ENCODE data around the gene PLXNC1. TPM values are rescaled to one million over a fixed set of nuclear protein-coding genes. Genes with fewer than 3 reads are reported as not detected.

PLXNC1 gene
- polyA plus RNA-seq, 1 of the 3 experiments (the other 2 are of a cell fraction), result 0.23 TPM

DNA sequence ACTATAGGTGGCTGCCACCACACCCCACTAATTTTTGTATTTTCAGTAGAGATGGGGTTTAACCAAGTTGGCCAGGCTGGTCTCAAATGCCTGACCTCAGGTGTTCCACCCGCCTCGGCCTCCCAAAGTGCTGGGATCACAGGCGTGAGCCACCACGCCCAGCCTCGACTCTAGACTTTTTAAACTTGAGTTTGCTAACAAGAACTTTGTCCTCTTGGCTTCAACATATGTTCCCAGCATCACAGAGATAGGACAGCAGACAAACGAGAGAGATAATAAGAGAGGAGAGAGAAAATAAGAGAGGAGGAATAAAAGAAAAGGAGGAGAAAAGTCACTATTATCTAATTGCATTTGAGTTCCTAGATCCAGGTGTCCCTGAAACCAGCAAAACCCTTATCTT, 192.2 kb downstream of the PLXNC1 start:
- no peaks in the 10 kb centered on the region for H3K27me3 ChIP-seq (ENCODE audit: insufficient read depth)
- ChIA-PET CTCF (no interaction called here), POLR2A (no interaction called here)
- H3K4me3 ChIP-seq (ENCODE audit: low read depth in 2 of 2, low read length in 1 of 2), result no peak overlapping the region
- H4K20me1 ChIP-seq (ENCODE audit: insufficient read depth), result no peaks in the 10 kb centered on the region
- peaks cover 0 to 3% of the 10 kb centered on the region in 2 experiments for H3K36me3 ChIP-seq (replicated peaks in 1 of 2; ENCODE audit: control insufficient read depth in 1 of 2, insufficient read depth in 2 of 2, low read length in 1 of 2)
- 98% methylated on average over 6 of the region's 6 CpGs for WGBS (ENCODE audit: low lambda C conversion rate)
- TF ChIP-seq TAF1 (IDR thresholded peaks at IDR 0.05; ENCODE audit: borderline replicate concordance, low read depth, low read length), result no peak
- TF ChIP-seq POLR2AphosphoS5 (IDR thresholded peaks at IDR 0.05; ENCODE audit: low read depth, low read length), result no peak
- TF ChIP-seq FOXM1 (IDR thresholded peaks at IDR 0.05; ENCODE audit: low read depth), result no peak
- TF ChIP-seq, protein P1, sequence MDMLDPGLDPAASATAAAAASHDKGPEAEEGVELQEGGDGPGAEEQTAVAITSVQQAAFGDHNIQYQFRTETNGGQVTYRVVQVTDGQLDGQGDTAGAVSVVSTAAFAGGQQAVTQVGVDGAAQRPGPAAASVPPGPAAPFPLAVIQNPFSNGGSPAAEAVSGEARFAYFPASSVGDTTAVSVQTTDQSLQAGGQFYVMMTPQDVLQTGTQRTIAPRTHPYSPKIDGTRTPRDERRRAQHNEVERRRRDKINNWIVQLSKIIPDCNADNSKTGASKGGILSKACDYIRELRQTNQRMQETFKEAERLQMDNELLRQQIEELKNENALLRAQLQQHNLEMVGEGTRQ (IDR thresholded peaks at IDR 0.05; ENCODE audit: borderline replicate concordance, low read depth, low read length), result no peak
- no peak for TF ChIP-seq FOSL2 (IDR thresholded peaks at IDR 0.05; ENCODE audit: borderline replicate concordance, low read depth)
- no peak for TF ChIP-seq MXI1 (IDR thresholded peaks at IDR 0.05; ENCODE audit: low read depth, low read length)
- TF ChIP-seq, protein P2, sequence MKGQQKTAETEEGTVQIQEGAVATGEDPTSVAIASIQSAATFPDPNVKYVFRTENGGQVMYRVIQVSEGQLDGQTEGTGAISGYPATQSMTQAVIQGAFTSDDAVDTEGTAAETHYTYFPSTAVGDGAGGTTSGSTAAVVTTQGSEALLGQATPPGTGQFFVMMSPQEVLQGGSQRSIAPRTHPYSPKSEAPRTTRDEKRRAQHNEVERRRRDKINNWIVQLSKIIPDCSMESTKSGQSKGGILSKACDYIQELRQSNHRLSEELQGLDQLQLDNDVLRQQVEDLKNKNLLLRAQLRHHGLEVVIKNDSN (IDR thresholded peaks at IDR 0.05; ENCODE audit: borderline replicate concordance, low read depth), result no peak
- TF ChIP-seq MEF2A (IDR thresholded peaks at IDR 0.05; ENCODE audit: borderline replicate concordance, low read depth), result no peak
- TF ChIP-seq EZH2phosphoT487 (IDR thresholded peaks at IDR 0.05; ENCODE audit: borderline replicate concordance, low read depth), result no peak
- H3K79me2 ChIP-seq (ENCODE audit: insufficient read depth), result no peaks in the 10 kb centered on the region
- no peaks in the 10 kb centered on the region for H3K9me3 ChIP-seq
- H3K27ac ChIP-seq (ENCODE audit: low read depth in 2 of 2, low read length in 1 of 2), result no peak overlapping the region
- no peaks in the 10 kb centered on the region for H3F3A ChIP-seq (replicated peaks; ENCODE audit: insufficient read depth)
- H3K4me1 ChIP-seq (ENCODE audit: control insufficient read depth in 1 of 2, insufficient read depth in 2 of 2, low read depth in 1 of 2, low read length in 1 of 2), result no peaks in the 10 kb centered on the region
- no peak overlapping the region for H2AFZ ChIP-seq (ENCODE audit: low read depth)
- no peak overlapping the region for H3K9ac ChIP-seq
- H3K4me2 ChIP-seq, result no peak overlapping the region
- no peak for DNase-seq
- H3K9me2 ChIP-seq, result no peaks in the 10 kb centered on the region

DNA sequence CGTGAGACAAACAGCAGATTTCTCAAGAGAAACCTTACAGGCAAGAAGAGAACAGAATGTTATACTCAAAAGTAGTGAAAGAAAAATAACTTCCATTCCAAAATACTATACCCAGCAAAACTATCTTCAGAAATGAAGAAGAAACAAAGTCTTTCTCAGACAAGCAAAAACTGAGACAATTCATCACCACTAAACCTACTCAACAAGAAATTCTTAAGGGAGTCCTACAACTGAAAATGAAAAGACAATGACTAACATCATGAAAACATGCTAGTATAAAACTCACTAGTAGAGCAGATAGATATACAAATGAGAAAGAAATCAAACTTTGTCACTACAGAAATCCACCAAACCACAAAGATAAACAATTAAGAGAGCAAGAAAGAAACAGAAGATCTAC, 204.8 kb downstream of the PLXNC1 start:
- Histone ChIP-seq H4K20me1 (ENCODE audit: insufficient read depth) (no peaks in the 10 kb centered on the region), H3K36me3 (replicated peaks in 1 of 2; ENCODE audit: control insufficient read depth in 1 of 2, insufficient read depth in 2 of 2, low read length in 1 of 2) (peaks cover 0 to 13% of the 10 kb centered on the region in 2 experiments), H3K27ac (ENCODE audit: low read depth in 2 of 2, low read length in 1 of 2) (no peak overlapping the region), H2AFZ (ENCODE audit: low read depth) (no peak overlapping the region), H3K4me3 (ENCODE audit: low read depth in 2 of 2, low read length in 1 of 2) (no peak overlapping the region), H3K79me2 (ENCODE audit: insufficient read depth) (no peaks in the 10 kb centered on the region), H3F3A (replicated peaks; ENCODE audit: insufficient read depth) (no peaks in the 10 kb centered on the region), H3K27me3 (ENCODE audit: insufficient read depth) (no peaks in the 10 kb centered on the region), H3K9me2 (no peaks in the 10 kb centered on the region), H3K9ac (no peak overlapping the region), H3K9me3 (peaks cover 9% of the 10 kb centered on the region; the same call in 1 of the 2 replicates), H3K4me1 (ENCODE audit: control insufficient read depth in 1 of 2, insufficient read depth in 2 of 2, low read depth in 1 of 2, low read length in 1 of 2) (peaks cover 0 to 3% of the 10 kb centered on the region in 2 experiments; a peak in 1 of 4 replicates), H3K4me2 (no peak overlapping the region)
- 55% methylated on average over 1 of the region's 1 CpG for WGBS (ENCODE audit: low lambda C conversion rate)
- ChIA-PET POLR2A (no interaction called here), CTCF (no interaction called here)
- TF ChIP-seq RFX5 (IDR thresholded peaks at IDR 0.05; ENCODE audit: low read length) (no peak), POLR2AphosphoS5 (IDR thresholded peaks at IDR 0.05; ENCODE audit: low read depth, low read length) (no peak), YY1 (IDR thresholded peaks at IDR 0.05; ENCODE audit: low read depth) (no peak), MXI1 (IDR thresholded peaks at IDR 0.05; ENCODE audit: low read depth, low read length) (no peak), FOXJ3 (CRISPR knock-in tag; IDR thresholded peaks at IDR 0.05) (no peak), RCOR1 (IDR thresholded peaks at IDR 0.05; ENCODE audit: low read length) (no peak)
- TF ChIP-seq, protein P3, sequence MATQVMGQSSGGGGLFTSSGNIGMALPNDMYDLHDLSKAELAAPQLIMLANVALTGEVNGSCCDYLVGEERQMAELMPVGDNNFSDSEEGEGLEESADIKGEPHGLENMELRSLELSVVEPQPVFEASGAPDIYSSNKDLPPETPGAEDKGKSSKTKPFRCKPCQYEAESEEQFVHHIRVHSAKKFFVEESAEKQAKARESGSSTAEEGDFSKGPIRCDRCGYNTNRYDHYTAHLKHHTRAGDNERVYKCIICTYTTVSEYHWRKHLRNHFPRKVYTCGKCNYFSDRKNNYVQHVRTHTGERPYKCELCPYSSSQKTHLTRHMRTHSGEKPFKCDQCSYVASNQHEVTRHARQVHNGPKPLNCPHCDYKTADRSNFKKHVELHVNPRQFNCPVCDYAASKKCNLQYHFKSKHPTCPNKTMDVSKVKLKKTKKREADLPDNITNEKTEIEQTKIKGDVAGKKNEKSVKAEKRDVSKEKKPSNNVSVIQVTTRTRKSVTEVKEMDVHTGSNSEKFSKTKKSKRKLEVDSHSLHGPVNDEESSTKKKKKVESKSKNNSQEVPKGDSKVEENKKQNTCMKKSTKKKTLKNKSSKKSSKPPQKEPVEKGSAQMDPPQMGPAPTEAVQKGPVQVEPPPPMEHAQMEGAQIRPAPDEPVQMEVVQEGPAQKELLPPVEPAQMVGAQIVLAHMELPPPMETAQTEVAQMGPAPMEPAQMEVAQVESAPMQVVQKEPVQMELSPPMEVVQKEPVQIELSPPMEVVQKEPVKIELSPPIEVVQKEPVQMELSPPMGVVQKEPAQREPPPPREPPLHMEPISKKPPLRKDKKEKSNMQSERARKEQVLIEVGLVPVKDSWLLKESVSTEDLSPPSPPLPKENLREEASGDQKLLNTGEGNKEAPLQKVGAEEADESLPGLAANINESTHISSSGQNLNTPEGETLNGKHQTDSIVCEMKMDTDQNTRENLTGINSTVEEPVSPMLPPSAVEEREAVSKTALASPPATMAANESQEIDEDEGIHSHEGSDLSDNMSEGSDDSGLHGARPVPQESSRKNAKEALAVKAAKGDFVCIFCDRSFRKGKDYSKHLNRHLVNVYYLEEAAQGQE (IDR thresholded peaks at IDR 0.05; ENCODE audit: low read depth, low read length), result no peak
- no peak for DNase-seq

Data from SK-N-SH (cell line).